LNCAP (cell line): ENCODE data around the gene PTPRN2.

ENCODE experiments used
- CTCF ChIP-seq: fragments of 450-650 bp; IDR thresholded peaks from 2 replicates; pipeline ENCODE4 v1.5.1; 2017; ENCODE audit warnings: mild to moderate bottlenecking

PTPRN2 gene

GRCh38 chr7:158424531-158424930 is 163.1 kb downstream of the PTPRN2 start:
- TF ChIP-seq CTCF, result no peak

GRCh38 chr7:158424011-158424410 is 163.6 kb downstream of the PTPRN2 start:
- no peak for TF ChIP-seq CTCF

GRCh38 chr7:158422887-158423560 is 164.6 kb downstream of the PTPRN2 start:
- no peak for TF ChIP-seq CTCF

GRCh38 chr7:158422196-158422886 is 165.3 kb downstream of the PTPRN2 start:
- no peak for TF ChIP-seq CTCF

- no peak for TF ChIP-seq CTCF
Measured at GRCh38 chr7:158421361-158421760, 166.3 kb downstream of the PTPRN2 start.

- no peak for TF ChIP-seq CTCF
Measured at GRCh38 chr7:158420591-158421340, 166.9 kb downstream of the PTPRN2 start.

- no peak for TF ChIP-seq CTCF
Measured at GRCh38 chr7:158419238-158419785, 168.3 kb downstream of the PTPRN2 start.
